C4-2B (cell line): Measurements from ENCODE around the gene TACC3.

Source experiments
- CTCF ChIP-seq: fragments of 450-650 bp; conservative IDR thresholded peaks from 2 replicates; pipeline ENCODE4 v1.5.1; 2017; ENCODE audit warnings: mild to moderate bottlenecking
- ZFX ChIP-seq: fragments of 450-650 bp; IDR thresholded peaks from 2 replicates; pipeline ENCODE4 v1.6.1; 2017

GRCh38 chr4:1721666-1722550, 587 bp downstream of the TACC3 start:
- no peak for TF ChIP-seq CTCF
- peak; percentile 33; the same call in 1 of the 2 replicates for TF ChIP-seq ZFX
